Neural progenitor cell (in vitro differentiated cells): ENCODE results near the gene ADARB2.

Experiments
- EZH2phosphoT487 ChIP-seq: fragments of 200-600 bp; sonication (generic); IDR thresholded peaks from 2 replicates; pipeline ENCODE4 v1.6.1; 2017; ENCODE audit warnings: antibody characterized with exemption
- TF ChIP-seq, protein P1 (sequence below): fragments of 200-600 bp; sonication (generic); IDR thresholded peaks from 2 replicates; pipeline ENCODE4 v1.5.1; 2017; ENCODE audit warnings: antibody characterized with exemption, mild to moderate bottlenecking

DNA sequence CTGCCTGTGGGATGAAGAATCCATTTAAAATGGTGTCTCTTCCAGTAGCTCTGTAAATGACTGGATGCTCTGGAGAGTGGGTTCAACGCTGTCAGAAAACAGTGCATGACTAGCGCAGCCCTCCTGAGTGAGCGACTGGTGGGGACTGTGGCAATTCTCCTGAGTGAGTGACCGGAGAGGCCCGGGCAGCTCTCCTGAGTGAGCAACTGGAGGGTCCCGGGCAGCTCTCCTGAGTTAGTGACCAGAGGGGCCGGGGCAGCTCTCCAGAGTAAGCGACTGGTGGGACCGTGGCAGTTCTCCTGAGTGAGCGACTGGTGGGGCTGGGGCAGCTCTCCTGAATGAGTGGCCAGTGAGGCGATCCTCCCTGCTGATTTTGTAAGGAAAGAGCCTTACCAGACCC lies 595.6 kb downstream of the ADARB2 start:
- TF ChIP-seq, protein P1, sequence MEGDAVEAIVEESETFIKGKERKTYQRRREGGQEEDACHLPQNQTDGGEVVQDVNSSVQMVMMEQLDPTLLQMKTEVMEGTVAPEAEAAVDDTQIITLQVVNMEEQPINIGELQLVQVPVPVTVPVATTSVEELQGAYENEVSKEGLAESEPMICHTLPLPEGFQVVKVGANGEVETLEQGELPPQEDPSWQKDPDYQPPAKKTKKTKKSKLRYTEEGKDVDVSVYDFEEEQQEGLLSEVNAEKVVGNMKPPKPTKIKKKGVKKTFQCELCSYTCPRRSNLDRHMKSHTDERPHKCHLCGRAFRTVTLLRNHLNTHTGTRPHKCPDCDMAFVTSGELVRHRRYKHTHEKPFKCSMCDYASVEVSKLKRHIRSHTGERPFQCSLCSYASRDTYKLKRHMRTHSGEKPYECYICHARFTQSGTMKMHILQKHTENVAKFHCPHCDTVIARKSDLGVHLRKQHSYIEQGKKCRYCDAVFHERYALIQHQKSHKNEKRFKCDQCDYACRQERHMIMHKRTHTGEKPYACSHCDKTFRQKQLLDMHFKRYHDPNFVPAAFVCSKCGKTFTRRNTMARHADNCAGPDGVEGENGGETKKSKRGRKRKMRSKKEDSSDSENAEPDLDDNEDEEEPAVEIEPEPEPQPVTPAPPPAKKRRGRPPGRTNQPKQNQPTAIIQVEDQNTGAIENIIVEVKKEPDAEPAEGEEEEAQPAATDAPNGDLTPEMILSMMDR: no peak
- TF ChIP-seq EZH2phosphoT487: no peak
